ENCODE results near the gene SEPTIN5.

Gene SEPTIN5

GRCh38 chr22:19769393-19769715 lies 55.1 kb downstream of the SEPTIN5 start:
- in situ Hi-C loops (cut with MboI; ENCODE audit: low sequenced_read_pairs) = no loop called here

- in situ Hi-C loops (cut with MboI; ENCODE audit: low sequenced_read_pairs) = no loop called here
These were observed 56.3 kb downstream of the SEPTIN5 start for GRCh38 chr22:19770349-19771220.

- in situ Hi-C loops (cut with MboI; ENCODE audit: low sequenced_read_pairs) = no loop called here
These were observed 58.0 kb downstream of the SEPTIN5 start for GRCh38 chr22:19772422-19772672.
